Measurements from ENCODE around the gene BST1.
"Not testable (repeated sequence)": the region's sequence is repeated elsewhere in the genome, so short reads cannot be mapped to it uniquely, and the experiment has no call there.

Gene BST1

DNA sequence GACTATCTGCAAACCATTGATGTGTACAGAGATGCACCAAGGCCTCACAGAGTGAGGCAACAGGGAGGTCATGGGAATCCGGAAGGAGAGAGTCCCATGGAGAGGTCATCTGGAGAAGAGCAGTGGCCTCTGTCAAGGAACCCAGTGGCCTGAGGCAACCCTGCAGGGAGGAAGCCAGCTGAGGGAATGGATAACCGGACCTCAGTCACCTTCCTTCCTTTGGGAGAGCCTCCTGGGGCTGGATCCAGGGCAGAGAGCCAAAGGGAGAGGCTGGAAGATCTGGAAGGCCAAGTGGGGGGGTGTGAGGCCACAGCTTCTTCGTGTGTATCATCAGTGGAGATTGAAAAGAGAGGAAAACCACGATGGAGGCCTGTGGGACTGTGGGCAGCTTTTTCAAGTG, 50.9 kb downstream of the BST1 start:
- no peak for DNase-seq

GRCh38 chr4:15754323-15754722, 51.5 kb downstream of the BST1 start:
- no peak for DNase-seq

DNA sequence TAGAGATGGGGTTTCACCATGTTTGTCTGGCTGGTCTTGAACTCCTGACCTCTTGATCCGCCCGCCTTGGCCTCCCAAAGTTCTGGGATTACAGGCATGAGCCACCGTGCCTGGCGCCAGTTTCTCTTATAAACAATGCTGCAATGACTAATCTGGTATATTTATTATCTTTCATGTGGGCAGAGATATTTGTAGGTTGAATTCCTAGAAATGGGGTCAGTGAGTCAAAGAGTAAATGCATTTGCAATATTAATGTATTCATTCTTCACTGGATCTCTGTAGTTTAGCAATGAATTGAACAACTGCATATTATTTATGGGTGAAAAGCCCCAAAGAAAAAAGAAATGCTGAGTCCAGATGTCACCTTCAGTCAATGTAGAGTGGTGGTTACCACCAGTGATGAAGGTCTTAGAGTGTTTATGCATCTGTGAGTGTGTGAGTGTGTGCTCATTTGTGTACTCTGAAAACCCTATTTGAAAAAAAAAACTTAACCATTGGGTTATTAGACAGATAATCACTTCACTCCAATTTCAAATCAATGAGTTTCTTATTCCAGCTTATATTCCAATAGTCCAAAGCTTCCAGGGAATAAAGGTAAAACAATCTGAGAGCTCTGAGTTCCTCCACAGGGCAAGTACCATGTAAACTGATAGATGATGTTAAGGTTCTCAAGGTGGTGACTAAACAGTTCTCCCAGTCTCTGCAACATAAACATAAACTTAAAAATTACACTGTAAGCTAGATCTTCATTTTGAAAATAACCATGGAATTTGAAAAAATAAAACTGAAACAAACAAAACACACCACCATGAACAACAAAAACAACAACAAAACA, 52.7 kb downstream of the BST1 start:
- DNase-seq, result no peak

- no peak for DNase-seq
Measured at GRCh38 chr4:15756361-15756861, 53.5 kb downstream of the BST1 start.

- DNase-seq, result no peak
Measured at GRCh38 chr4:15757054-15757453, 54.2 kb downstream of the BST1 start.

- no peak for DNase-seq
Measured at GRCh38 chr4:15758294-15758693, 55.4 kb downstream of the BST1 start.

- not testable (repeated sequence) for DNase-seq
Measured at GRCh38 chr4:15762460-15762859, 59.6 kb downstream of the BST1 start.

DNA sequence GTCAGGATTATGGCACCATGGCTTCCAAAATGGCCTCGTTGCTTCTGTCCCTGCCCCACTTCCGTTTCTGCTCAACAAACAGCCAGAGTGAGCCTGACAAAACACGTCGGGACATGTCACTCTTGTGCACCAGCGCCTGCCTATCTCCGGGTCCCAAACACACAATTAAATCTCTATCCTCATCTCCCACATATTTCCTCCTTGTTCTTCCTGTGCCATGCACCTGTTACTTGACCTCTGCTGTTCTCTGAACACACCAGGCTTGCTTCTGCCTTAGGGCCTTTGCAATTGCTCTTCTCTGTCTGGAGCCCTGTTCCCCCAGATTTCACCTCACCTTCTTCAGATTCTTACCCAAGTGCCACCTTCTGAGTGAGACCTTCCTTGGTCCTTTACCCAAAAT, 62.5 kb downstream of the BST1 start:
- DNase-seq, result no peak

DNA sequence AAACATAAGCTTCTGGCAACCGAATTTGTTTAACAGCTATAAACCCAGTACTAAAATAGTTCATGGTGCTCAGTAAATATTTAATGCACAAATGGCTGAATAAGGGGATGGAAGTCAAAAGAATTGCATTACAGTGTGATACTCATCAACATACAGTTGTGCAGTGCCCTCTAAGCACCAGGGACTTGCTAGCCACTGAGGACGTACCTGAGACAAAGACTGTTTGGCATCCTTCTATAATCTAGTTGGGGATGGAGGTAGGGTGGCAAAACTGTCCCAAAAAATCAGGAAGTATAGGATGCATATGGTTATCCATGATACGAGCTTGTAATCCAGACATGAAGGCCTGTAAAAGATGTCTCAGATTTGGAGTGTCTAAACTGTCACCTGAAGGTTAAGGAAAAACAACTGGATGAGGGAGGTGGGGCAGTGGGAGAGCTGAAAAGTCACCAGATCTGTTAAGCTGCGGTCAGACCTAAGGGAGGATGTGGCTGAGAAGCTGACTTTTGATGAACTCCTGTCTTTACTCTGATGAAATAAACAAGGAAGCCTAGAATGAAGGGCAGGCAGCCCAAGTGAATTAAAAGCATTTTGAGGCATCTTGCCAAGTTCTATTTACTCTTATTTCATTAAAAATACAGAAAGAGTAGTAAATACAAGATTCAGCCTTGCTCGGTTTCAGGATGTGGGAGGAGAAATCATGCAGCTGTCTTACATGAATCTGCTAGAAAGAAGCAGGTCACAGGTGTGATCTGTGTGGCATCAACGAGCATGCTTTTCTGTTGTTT, 63.2 kb downstream of the BST1 start:
- DNase-seq, result no peak

- DNase-seq, result no peak
Measured at GRCh38 chr4:15766821-15767220, 64.0 kb downstream of the BST1 start.

GRCh38 chr4:15769202-15769601, 66.3 kb downstream of the BST1 start:
- no peak for DNase-seq

- DNase-seq, result no peak
Measured at GRCh38 chr4:15771216-15772058, 68.6 kb downstream of the BST1 start.

GRCh38 chr4:15774020-15774420, 71.2 kb downstream of the BST1 start:
- DNase-seq, result no peak

DNA sequence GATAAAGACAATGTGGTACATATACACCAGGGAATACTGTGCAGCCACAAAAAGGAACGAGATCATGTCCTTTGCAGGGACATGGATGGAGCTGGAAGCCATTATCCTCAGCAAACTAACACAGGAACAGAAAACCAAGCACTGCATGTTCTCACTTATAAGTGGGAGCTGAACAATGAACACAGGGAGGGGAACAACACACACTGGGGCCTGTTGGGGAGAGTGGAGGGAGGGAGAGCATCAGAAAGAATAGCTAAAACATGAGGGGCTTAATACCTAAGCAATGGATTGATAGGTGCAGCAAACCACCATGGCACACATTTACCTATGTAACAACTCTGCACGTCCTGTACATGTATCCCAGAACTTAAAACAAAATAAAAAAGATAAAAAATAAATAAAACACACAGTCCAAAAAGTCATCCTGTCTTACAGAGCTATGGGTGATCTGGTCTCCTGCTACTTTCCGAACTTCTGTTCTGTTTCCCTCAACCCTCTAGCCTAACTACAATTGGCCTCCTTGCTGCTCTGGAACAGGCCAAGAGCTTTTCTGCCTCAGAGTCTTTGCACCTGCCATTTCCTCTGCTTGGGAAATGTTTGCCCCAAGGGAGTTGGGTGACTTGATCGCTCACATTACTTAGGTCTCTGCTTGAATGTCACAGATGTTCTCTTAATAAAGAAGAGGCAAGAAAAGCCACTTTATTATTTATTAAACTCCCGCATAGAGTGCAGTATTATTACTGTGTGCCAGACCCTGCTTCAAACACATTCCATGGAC, 74.2 kb downstream of the BST1 start:
- DNase-seq, result no peak

DNA sequence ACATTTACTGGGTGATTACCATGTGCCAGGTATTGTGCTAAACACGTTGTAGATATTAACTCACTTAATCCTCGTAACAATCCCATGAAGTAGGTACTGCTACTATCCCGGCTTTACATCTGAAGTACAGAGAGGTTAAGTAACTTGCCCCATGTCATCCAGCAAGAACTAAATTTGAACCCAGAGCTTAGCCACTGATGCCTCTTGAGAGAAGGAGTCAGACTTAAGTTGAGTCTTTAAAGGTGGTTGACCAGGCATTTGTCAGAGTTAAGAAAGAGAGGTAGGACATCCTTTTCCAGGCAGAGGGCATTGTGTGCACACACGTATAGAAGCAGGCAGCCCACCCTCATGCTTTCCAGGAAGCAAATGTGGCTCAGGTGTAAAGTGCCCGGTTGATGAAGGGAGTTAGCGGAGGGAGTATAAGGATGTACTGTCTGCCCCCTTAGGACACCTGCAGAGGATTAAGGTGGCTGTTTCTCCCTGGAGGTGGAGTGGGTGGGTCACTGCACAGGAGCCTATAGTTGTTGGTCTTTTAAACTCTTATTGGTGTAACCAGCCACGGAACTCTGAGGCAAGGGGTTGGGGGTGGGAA, 74.9 kb downstream of the BST1 start:
- no peak for DNase-seq

DNA sequence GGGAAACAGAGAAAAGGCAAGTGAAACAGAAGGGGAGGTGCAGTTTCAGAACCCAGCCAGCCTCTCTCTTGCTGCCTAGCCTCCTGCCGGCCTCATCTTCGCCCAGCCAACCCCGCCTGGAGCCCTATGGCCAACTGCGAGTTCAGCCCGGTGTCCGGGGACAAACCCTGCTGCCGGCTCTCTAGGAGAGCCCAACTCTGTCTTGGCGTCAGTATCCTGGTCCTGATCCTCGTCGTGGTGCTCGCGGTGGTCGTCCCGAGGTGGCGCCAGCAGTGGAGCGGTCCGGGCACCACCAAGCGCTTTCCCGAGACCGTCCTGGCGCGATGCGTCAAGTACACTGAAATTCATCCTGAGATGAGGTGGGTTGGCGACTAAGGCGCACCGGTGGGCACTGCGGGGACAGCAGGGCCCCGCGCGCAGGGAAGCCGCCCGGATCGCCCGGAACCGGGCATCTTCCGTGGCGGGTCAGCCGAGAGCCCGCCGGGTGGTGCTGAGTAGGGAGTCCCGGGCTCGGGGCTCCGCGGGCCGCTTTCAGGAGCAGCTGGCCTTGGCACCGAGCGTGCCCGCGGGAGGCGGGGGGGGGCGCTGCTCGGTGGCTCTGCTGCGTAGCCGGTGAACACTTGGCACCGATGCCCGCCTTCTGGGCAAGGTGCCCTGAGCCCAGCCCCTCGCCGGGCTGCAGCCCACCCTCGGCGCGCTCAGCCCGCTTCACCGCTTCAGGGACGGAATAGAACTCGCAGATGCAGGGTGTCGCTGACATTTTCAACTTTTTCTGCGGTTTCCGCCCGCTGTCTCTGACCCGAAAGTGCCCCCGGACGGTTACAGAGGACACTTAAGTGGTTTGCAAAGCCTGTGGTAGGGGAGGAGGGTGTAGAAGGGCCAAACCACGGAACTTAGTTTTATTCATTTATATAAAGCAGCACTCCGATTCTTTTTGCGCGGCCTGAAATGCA, 75.7 kb downstream of the BST1 start, which contains the start of gene CD38:
CD38 (plus strand) TSS at position 40 of the 953 bp plus-strand sequence; CDS start at position 127, 87 bp downstream.
- DNase-seq, result no peak

DNA sequence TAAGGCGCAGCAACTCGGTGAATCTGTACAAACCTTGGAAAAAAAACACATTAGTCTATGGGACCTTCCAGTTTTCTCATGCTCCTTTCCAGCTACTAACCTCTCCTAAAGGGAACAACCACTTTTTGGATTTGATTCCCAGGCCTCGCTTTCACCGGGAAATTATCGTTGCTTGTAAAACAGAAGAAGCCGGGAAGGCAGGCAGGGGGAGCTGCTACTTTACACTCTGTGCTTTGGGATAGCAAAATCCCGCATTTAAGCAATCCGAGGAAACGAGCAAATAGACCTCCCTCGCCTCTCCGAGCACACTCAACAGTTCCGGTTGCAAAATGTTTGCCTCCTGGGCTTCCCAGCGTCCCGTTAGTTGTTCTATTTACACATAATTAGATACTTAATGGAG, 76.4 kb downstream of the BST1 start:
- DNase-seq, result peak; percentile 19

GRCh38 chr4:15779809-15780208, 76.9 kb downstream of the BST1 start:
- no peak for DNase-seq

DNA sequence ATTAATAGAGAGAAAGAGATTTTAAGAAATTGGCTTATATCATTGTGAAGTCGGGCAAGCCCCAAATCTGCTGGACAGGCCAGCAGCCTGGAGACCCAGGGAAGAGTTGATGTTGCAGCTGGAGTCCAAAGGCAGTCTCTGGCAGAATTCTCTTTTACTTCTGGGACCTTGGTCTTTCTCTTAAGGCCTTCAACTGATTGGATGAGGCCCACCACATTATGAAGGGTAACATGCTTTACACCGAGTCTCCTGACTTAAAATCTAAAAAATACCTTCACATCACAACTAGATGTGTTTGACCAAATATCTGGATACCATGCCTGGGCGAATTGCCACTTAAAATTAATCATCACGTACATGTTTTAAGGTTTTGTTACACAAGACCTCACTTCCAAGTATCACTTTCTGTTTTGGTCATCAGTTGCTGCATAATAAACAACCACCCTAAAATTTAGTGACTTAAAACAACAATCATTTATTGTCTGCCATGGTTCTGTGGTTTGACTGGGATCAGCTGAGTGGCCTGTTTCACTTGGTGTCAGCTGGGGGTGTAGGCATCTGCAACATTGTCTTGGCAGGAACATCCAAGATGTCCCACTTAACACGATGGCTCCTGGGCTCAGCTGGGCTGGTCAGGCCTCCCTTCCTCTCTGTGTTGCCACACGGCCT, 78.7 kb downstream of the BST1 start:
- DNase-seq, result no peak
